NB4 (cell line): ENCODE data around the gene SEMA3G.

Experiments used
- DNase-seq: peaks from one replicate; pipeline ENCODE4 v3.0.0; 2010; ENCODE audit warnings: low read depth
- H3K4me3 ChIP-seq: one replicate; pipeline ENCODE4 v1.5.1; 2011; ENCODE audit warnings: mild to moderate bottlenecking, low read depth, low read length, moderate library complexity
- CTCF ChIP-seq: IDR thresholded peaks from one replicate; pipeline ENCODE4 v1.5.1; 2012; ENCODE audit warnings: low read depth, low read length
- MAX ChIP-seq: IDR thresholded peaks from 2 replicates; pipeline ENCODE4 v1.6.1; 2011; ENCODE audit warnings: low read depth, low read length
- MYC ChIP-seq: IDR thresholded peaks from 2 replicates; pipeline ENCODE4 v1.6.1; 2011; ENCODE audit warnings: low read depth, low read length
- POLR2A ChIP-seq: IDR thresholded peaks from 2 replicates; pipeline ENCODE4 v1.6.1; 2011; ENCODE audit warnings: mild to moderate bottlenecking; ENCODE audit not compliant: insufficient read length; ENCODE audit errors: extremely low read depth

SEMA3G gene

GRCh38 chr3:52479877-52480575 is 35.1 kb upstream of the SEMA3G start:
- H3K4me3 ChIP-seq, result no peak overlapping the region
- no peak for DNase-seq
- no peak for TF ChIP-seq MAX
- no peak for TF ChIP-seq MYC
- TF ChIP-seq CTCF, result no peak

GRCh38 chr3:52479037-52479876 is 34.4 kb upstream of the SEMA3G start:
- DNase-seq, result no peak
- H3K4me3 ChIP-seq, result no peak overlapping the region
- TF ChIP-seq MYC, result no peak
- TF ChIP-seq MAX, result no peak
- TF ChIP-seq CTCF, result no peak
- no peak for TF ChIP-seq POLR2A

GRCh38 chr3:52477796-52478095 is 32.8 kb upstream of the SEMA3G start:
- no peak for TF ChIP-seq MAX
- no peak for TF ChIP-seq POLR2A
- TF ChIP-seq MYC, result no peak
- no peak for TF ChIP-seq CTCF
- DNase-seq, result no peak
- no peak overlapping the region for H3K4me3 ChIP-seq

GRCh38 chr3:52477076-52477795 is 32.3 kb upstream of the SEMA3G start:
- TF ChIP-seq MAX, result no peak
- no peak for TF ChIP-seq POLR2A
- no peak for TF ChIP-seq MYC
- TF ChIP-seq CTCF, result no peak
- DNase-seq, result no peak
- H3K4me3 ChIP-seq, result no peak overlapping the region

GRCh38 chr3:52473026-52473425 is 28.1 kb upstream of the SEMA3G start:
- DNase-seq, result no peak
- no peak for TF ChIP-seq POLR2A
- no peak for TF ChIP-seq MYC
- no peak for TF ChIP-seq MAX
- no peak for TF ChIP-seq CTCF

More at GRCh38 chr3:52473026-52473425, 28.1 kb upstream of the SEMA3G start:
- no peak overlapping the region for H3K4me3 ChIP-seq
